ENCODE measurements around the gene GTPBP6. TPM values are rescaled to one million over a fixed set of nuclear protein-coding genes. Genes with fewer than 3 reads are reported as not detected.

GTPBP6 gene
- total and polyA plus RNA-seq, 10 donors: 25.4 to 69.4 (median 43.8) TPM

- intact Hi-C loops (cut with DNase I; ENCODE audit: low total_unique reads): no loop called here
- DNase-seq: peak; percentile 70
- 94 to 97% (median 95%) methylated on average over 24 to 39 of the region's 39 CpGs for WGBS, 5 donors
- TF ChIP-seq CTCF (IDR thresholded peaks at IDR 0.05 in 8 of 11, conservative IDR thresholded peaks at IDR 0.05 in 3 of 11) (no peak), POLR2AphosphoS5 (IDR thresholded peaks at IDR 0.05) (no peak), POLR2A (IDR thresholded peaks at IDR 0.05) (no peak)
- H3K27me3 ChIP-seq (replicated peaks in 1 of 7): no peaks in the 10 kb centered on the region
- H3K36me3 ChIP-seq: peaks cover 0 to 54% (median 5%) of the 10 kb centered on the region in 6 donors
- H3K9me3 ChIP-seq: peaks cover 0 to 9% (median 7%) of the 10 kb centered on the region in 8 donors
- H3K4me1 ChIP-seq: peaks cover 0 to 39% (median 7%) of the 10 kb centered on the region in 6 donors
- no peak overlapping the region for H3K27ac ChIP-seq
- no peak overlapping the region for H3K4me3 ChIP-seq
Measured at GRCh38 chrX:353566-354535, 35.3 kb upstream of the GTPBP6 start.

GRCh38 chrX:352582-353314 is 34.2 kb upstream of the GTPBP6 start:
- H3K4me1 ChIP-seq: peaks cover 0 to 34% (median 7%) of the 10 kb centered on the region in 6 donors
- no peaks in the 10 kb centered on the region for H3K27me3 ChIP-seq (replicated peaks in 1 of 7)
- no peaks in the 10 kb centered on the region for H3K9me3 ChIP-seq
- DNase-seq: peak; percentile 66
- 96 to 98% (median 98%) methylated on average over 35 to 39 of the region's 39 CpGs for WGBS, 5 donors
- H3K4me3 ChIP-seq: no peak overlapping the region
- peaks cover 0 to 46% (median under 1%) of the 10 kb centered on the region in 6 donors for H3K36me3 ChIP-seq
- TF ChIP-seq POLR2AphosphoS5 (IDR thresholded peaks at IDR 0.05) (no peak), POLR2A (IDR thresholded peaks at IDR 0.05) (no peak), CTCF (IDR thresholded peaks at IDR 0.05 in 8 of 11, conservative IDR thresholded peaks at IDR 0.05 in 3 of 11) (no peak)
- H3K27ac ChIP-seq: no peak overlapping the region
- intact Hi-C loops (cut with DNase I; ENCODE audit: low total_unique reads): no loop called here

GRCh38 chrX:352181-352580 is 33.6 kb upstream of the GTPBP6 start:
- H3K4me1 ChIP-seq: peaks cover 0 to 28% (median 7%) of the 10 kb centered on the region in 6 donors
- TF ChIP-seq POLR2A (IDR thresholded peaks at IDR 0.05): no peak
- no peak for TF ChIP-seq CTCF (IDR thresholded peaks at IDR 0.05 in 8 of 11, conservative IDR thresholded peaks at IDR 0.05 in 3 of 11)
- TF ChIP-seq POLR2AphosphoS5 (IDR thresholded peaks at IDR 0.05): no peak
- H3K9me3 ChIP-seq: no peaks in the 10 kb centered on the region
- H3K27me3 ChIP-seq (replicated peaks in 1 of 7): no peaks in the 10 kb centered on the region
- H3K4me3 ChIP-seq: no peak overlapping the region
- WGBS, 5 donors: 94 to 98% (median 97%) methylated on average over 27 of the region's 27 CpGs
- H3K36me3 ChIP-seq: peaks cover 0 to 50% (median 0%) of the 10 kb centered on the region in 6 donors
- DNase-seq: peak; percentile 66
- H3K27ac ChIP-seq: no peak overlapping the region
- intact Hi-C loops (cut with DNase I; ENCODE audit: low total_unique reads): no loop called here

All from spleen (tissue), 11 donors.